B cell (primary cell): ENCODE measurements around the gene ZBTB12. TPM values are rescaled to one million over a fixed set of nuclear protein-coding genes. Genes with fewer than 3 reads are reported as not detected.

Experiments used
- ATAC-seq: fragments of 200-7000 bp; cut with Tn5 transposase; one replicate; pipeline ENCODE4 v1.10.0; 2021; ENCODE audit warnings: low read depth, mild to moderate bottlenecking, moderate number of reproducible peaks, moderate library complexity
- CTCF ChIA-PET: fragments of 350-600 bp; sonication (Branson Sonifier 250); formaldehyde crosslinking; loops from one replicate; lab custom pipeline; 2021; ENCODE audit warnings: antibody characterized with exemption, inconsistent platforms; lab: Charles Lee
- POLR2A ChIA-PET: fragments of 350-600 bp; sonication (Branson Sonifier 250); formaldehyde crosslinking; loops from one replicate; lab custom pipeline; 2021; ENCODE audit warnings: antibody characterized with exemption; lab: Charles Lee
- DNase-seq: peaks from one replicate; pipeline ENCODE4 v3.0.0; 2013
- H2AFZ ChIP-seq: 2 replicates; pipeline ENCODE4 v1.6.1; 2012; ENCODE audit warnings: mild to moderate bottlenecking, low read depth, low read length; ENCODE audit not compliant: insufficient read depth, poor library complexity, severe bottlenecking
- H3K27ac ChIP-seq, 2 donors: 1 replicate in 1 of 2; 2 replicates in 1 of 2; pipeline ENCODE4 v1.5.1; 2012 to 2013; ENCODE audit warnings: low read length in 2 of 2, mild to moderate bottlenecking in 2 of 2, moderate library complexity in 1 of 2
- H3K27me3 ChIP-seq, 4 experiments: fragments of 200-600 bp in 1 of 4; sonication (generic) in 1 of 4; replicated peaks in 1 of 4; 1 replicate in 2 of 4; 2 replicates in 2 of 4; pipeline versions ENCODE4 v1.6.1 to v1.7.0; 2013 to 2016; ENCODE audit warnings: low read length in 3 of 4, mild to moderate bottlenecking in 2 of 4, mixed read lengths in 1 of 4, moderate library complexity in 1 of 4; ENCODE audit not compliant: insufficient read depth in 4 of 4, control insufficient read depth in 3 of 4; ENCODE audit errors: control extremely low read depth in 1 of 4
- H3K36me3 ChIP-seq, 2 experiments: replicated peaks in 1 of 2; 1 replicate in 1 of 2; 2 replicates in 1 of 2; pipeline versions ENCODE4 v1.6.1 to v1.7.1; 2013; ENCODE audit warnings: low read length in 1 of 2; ENCODE audit not compliant: insufficient read depth in 2 of 2, control insufficient read depth in 1 of 2; ENCODE audit errors: control extremely low read depth in 1 of 2, extremely low read depth in 1 of 2
- H3K4me1 ChIP-seq, 2 donors: fragments of 200-600 bp in 1 of 2; sonication (generic) in 1 of 2; 1 replicate in 1 of 2; 2 replicates in 1 of 2; pipeline versions ENCODE4 v1.5.1 to v1.6.1; 2013 to 2017; ENCODE audit warnings: low read length in 2 of 2; ENCODE audit not compliant: control insufficient read depth in 2 of 2, insufficient read depth in 2 of 2
- H3K4me2 ChIP-seq: replicated peaks from 2 replicates; pipeline ENCODE3; 2012; ENCODE audit warnings: mild to moderate bottlenecking, low read depth, low read length; ENCODE audit not compliant: poor library complexity, severe bottlenecking
- H3K4me3 ChIP-seq, 5 experiments: fragments of 200-600 bp in 1 of 5; sonication (generic) in 1 of 5; 1 replicate in 3 of 5; 2 replicates in 2 of 5; pipeline versions ENCODE4 v1.5.1 to v1.7.0; 2011 to 2016; ENCODE audit warnings: low read length in 4 of 5, mild to moderate bottlenecking in 4 of 5, low read depth in 2 of 5, control low read depth in 1 of 5, moderate library complexity in 1 of 5; ENCODE audit not compliant: insufficient read depth in 1 of 5; ENCODE audit errors: control extremely low read depth in 1 of 5, extremely low read depth in 1 of 5
- H3K79me2 ChIP-seq: fragments of 200-600 bp; sonication (generic); one replicate; pipeline ENCODE4 v1.6.0; 2016; ENCODE audit warnings: low read length; ENCODE audit not compliant: control insufficient read depth, insufficient read depth
- H3K9ac ChIP-seq: fragments of 200-600 bp; sonication (generic); 2 replicates; pipeline ENCODE4 v1.6.1; 2017; ENCODE audit warnings: mild to moderate bottlenecking, low read length, moderate library complexity
- H3K9me3 ChIP-seq, 3 donors: one replicate each; pipeline versions ENCODE4 v1.6.1 to v1.7.1; 2013; ENCODE audit warnings: low read length in 2 of 3; ENCODE audit not compliant: control insufficient read depth in 2 of 3, insufficient read depth in 1 of 3; ENCODE audit errors: control extremely low read depth in 1 of 3
- H4K20me1 ChIP-seq: 2 replicates; pipeline ENCODE4 v1.6.0; 2012; ENCODE audit warnings: mild to moderate bottlenecking, low read length; ENCODE audit not compliant: insufficient read depth, control insufficient read depth, poor library complexity, severe bottlenecking
- H3K27ac Mint-ChIP-seq: one replicate; pipeline ENCODE4 v1.8.0; 2021; ENCODE audit warnings: mixed read lengths
- H3K27me3 Mint-ChIP-seq: one replicate; pipeline ENCODE4 v1.8.0; 2021; ENCODE audit warnings: mixed read lengths
- H3K4me1 Mint-ChIP-seq: one replicate; pipeline ENCODE4 v1.8.0; 2021; ENCODE audit warnings: mixed read lengths
- H3K4me3 Mint-ChIP-seq: one replicate; pipeline ENCODE4 v1.8.0; 2021; ENCODE audit warnings: mixed read lengths
- H3K9me3 Mint-ChIP-seq: one replicate; pipeline ENCODE4 v1.8.0; 2022; ENCODE audit warnings: mixed read lengths; ENCODE audit not compliant: insufficient read depth
- CTCF ChIP-seq: fragments of 200-600 bp; IDR thresholded peaks from one replicate; pipeline ENCODE4 v1.8.0; 2022; ENCODE audit warnings: antibody characterized with exemption, mild to moderate bottlenecking
- EZH2 ChIP-seq: IDR thresholded peaks from 2 replicates; pipeline ENCODE4 v1.6.1; 2012; ENCODE audit warnings: borderline replicate concordance, low read depth, mild to moderate bottlenecking, moderate library complexity, low read length; ENCODE audit not compliant: insufficient read depth, poor library complexity, severe bottlenecking
- WGBS: methylation state at CpG from one replicate; pipeline ENCODE4 v1.1.5; 2013; ENCODE audit warnings: missing lambda C conversion rate; ENCODE audit not compliant: insufficient coverage; 5-methylcytosine and 5-hydroxymethylcytosine counted together
- intact Hi-C: fragments of 100-400 bp; cut with micrococcal nuclease; formaldehyde crosslinking; loops from one replicate; pipeline ENCODE4 v1.10.0; 2022
- polyA plus RNA-seq: library from polyadenylated mRNA; depleted of rRNA; stranded (reverse); fragments of >200 nt; gene quantifications from 2 replicates; pipeline ENCODE4 v1.2.3, GENCODE V29; 2012
- total RNA-seq, 2 donors: library from RNA; stranded (reverse); fragments of 120-200 nt in 1 of 2; gene quantifications; 1 replicate in 1 of 2; 2 replicates in 1 of 2; pipeline versions ENCODE4 v1.2.3 to v1.2.4, GENCODE V29; 2013 to 2022

Gene ZBTB12
- total and polyA plus RNA-seq, 2 donors (not counting 1 experiment from before 2014, with no cell fraction given), result 1.4 to 8.9 TPM

GRCh38 chr6:31862344-31863235 lies 39.3 kb downstream of the ZBTB12 start, which contains the start of gene NEU1:
NEU1 (minus strand) TSS chr6:31862821; CDS start chr6:31862776, 45 bp downstream.
- WGBS, result 0% methylated on average over 54 of the region's 64 CpGs
- H3K27me3 Mint-ChIP-seq, result no peaks in the 10 kb centered on the region
- intact Hi-C loops, result loop anchor here (1.0 to 10.0 kb wide), 12 partner anchors 28 to 368 kb away; partner anchors contain the start of genes ABHD16A, BAG6, EHMT2 and HSPA1A
- ATAC-seq (peak; percentile 90), DNase-seq (peak; percentile 100)
- H3K4me3 Mint-ChIP-seq, result peak within 1 kb of the TSS; percentile 94
- H3K4me1 ChIP-seq, result peaks cover 18 to 23% of the 10 kb centered on the region in 2 donors
- H3K79me2 ChIP-seq, result peaks cover 17% of the 10 kb centered on the region
- no peaks in the 10 kb centered on the region for H3K9me3 Mint-ChIP-seq
- peak within 1 kb of the TSS; percentile 69 to 92 (median 85) for H3K4me3 ChIP-seq
- peaks cover 24% of the 10 kb centered on the region for H3K4me1 Mint-ChIP-seq
- H3K27ac ChIP-seq, result peak within 1 kb of the TSS; percentile 77 to 91
- H3K27me3 ChIP-seq, result no peaks in the 10 kb centered on the region
- peak within 1 kb of the TSS; percentile 79 for H3K9ac ChIP-seq
- H4K20me1 ChIP-seq, result no peaks in the 10 kb centered on the region
- H2AFZ ChIP-seq, result peak within 1 kb of the TSS; percentile 71
- CTCF ChIA-PET, result interaction anchor here (0.7 to 3.0 kb wide), 15 partner anchors 24 to 316 kb away, joined by 3 to 29 read pairs (median 5); partner anchors contain the start of genes ATP6V1G2, MSH5, NELFE and SKIC2
- POLR2A ChIA-PET, result interaction anchor here (0.5 to 2.5 kb wide), 16 partner anchors 15 to 1437 kb away, joined by 3 to 15 read pairs (median 4); partner anchors contain the start of genes ABHD16A, DDX39B, GPANK1 and NFKBIL1
- TF ChIP-seq CTCF (no peak), EZH2 (no peak)
- peaks cover 2 to 20% of the 10 kb centered on the region in 2 experiments for H3K36me3 ChIP-seq
- peak within 1 kb of the TSS; percentile 95 for H3K4me2 ChIP-seq
- no peaks in the 10 kb centered on the region for H3K9me3 ChIP-seq
- H3K27ac Mint-ChIP-seq, result peak within 1 kb of the TSS; percentile 92
